ENCODE measurements around the gene PDE10A. TPM values are rescaled to one million over a fixed set of nuclear protein-coding genes. Genes with fewer than 3 reads are reported as not detected.

The PDE10A gene
- total RNA-seq, 1 experiment from 2014 or later = 0.31 TPM

DNA sequence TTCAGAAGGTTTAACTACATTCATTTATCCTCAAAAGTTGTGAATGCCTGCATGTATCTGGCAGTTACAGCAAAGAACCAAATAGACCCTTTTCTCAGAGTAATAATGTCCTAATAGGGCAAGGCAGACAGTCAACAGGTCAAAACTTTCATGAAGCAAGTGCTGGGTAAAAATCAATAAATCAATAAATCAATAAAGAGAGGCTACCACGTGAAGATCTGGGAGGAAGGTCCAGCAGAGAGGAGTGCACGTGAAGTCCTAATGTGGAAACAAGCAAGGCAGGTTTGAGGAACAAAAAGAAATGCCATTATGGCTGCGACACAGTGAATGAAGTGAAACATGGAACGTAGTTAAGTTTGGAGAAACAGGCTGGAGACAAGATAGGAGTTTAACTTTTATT, 317.3 kb downstream of the PDE10A start:
- H2AK5ac ChIP-seq (ENCODE audit: insufficient read length, low read length) = no peak overlapping the region
- no peak overlapping the region for H3K23ac ChIP-seq (ENCODE audit: insufficient read length, low read depth, low read length)
- H3K18ac ChIP-seq (ENCODE audit: insufficient read length, low read depth, low read length) = no peak overlapping the region
- H3K23me2 ChIP-seq (ENCODE audit: insufficient read length, low read depth, low read length, poor library complexity, severe bottlenecking) = no peaks in the 10 kb centered on the region
- H2BK12ac ChIP-seq (ENCODE audit: insufficient read length, low read depth, low read length) = no peak overlapping the region
- H3K14ac ChIP-seq (ENCODE audit: insufficient read depth, low read length) = no peak overlapping the region
- no peak overlapping the region for H3T11ph ChIP-seq (ENCODE audit: low read length)
- WGBS (ENCODE audit: extremely low coverage, insufficient read length, low lambda C conversion rate) = no CpG with 5 or more reads among the region's 4 CpGs
- H3K27ac ChIP-seq (ENCODE audit: insufficient read length, low read depth, low read length) = no peak overlapping the region
- H2BK120ac ChIP-seq (ENCODE audit: low read depth, low read length, poor library complexity, severe bottlenecking) = no peak overlapping the region
- H3K79me2 ChIP-seq (ENCODE audit: insufficient read depth, low read length) = no peaks in the 10 kb centered on the region
- no peak overlapping the region for H4K8ac ChIP-seq (replicated peaks; ENCODE audit: insufficient read length, low read depth, low read length)
- no peaks in the 10 kb centered on the region; the same call in 1 of the 2 replicates for H3K4me1 ChIP-seq (ENCODE audit: insufficient read depth, low read length)
- H3K27me3 ChIP-seq (ENCODE audit: insufficient read depth, low read length) = no peaks in the 10 kb centered on the region
- H3K4me2 ChIP-seq (ENCODE audit: insufficient read depth, insufficient read length, low read length) = no peak overlapping the region
- TF ChIP-seq, protein P1, sequence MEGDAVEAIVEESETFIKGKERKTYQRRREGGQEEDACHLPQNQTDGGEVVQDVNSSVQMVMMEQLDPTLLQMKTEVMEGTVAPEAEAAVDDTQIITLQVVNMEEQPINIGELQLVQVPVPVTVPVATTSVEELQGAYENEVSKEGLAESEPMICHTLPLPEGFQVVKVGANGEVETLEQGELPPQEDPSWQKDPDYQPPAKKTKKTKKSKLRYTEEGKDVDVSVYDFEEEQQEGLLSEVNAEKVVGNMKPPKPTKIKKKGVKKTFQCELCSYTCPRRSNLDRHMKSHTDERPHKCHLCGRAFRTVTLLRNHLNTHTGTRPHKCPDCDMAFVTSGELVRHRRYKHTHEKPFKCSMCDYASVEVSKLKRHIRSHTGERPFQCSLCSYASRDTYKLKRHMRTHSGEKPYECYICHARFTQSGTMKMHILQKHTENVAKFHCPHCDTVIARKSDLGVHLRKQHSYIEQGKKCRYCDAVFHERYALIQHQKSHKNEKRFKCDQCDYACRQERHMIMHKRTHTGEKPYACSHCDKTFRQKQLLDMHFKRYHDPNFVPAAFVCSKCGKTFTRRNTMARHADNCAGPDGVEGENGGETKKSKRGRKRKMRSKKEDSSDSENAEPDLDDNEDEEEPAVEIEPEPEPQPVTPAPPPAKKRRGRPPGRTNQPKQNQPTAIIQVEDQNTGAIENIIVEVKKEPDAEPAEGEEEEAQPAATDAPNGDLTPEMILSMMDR (conservative IDR thresholded peaks at IDR 0.05) = no peak
- no peaks in the 10 kb centered on the region for H4K20me1 ChIP-seq (ENCODE audit: control insufficient read depth, insufficient read depth, insufficient read length)
- H4K91ac ChIP-seq (ENCODE audit: insufficient read length, low read depth, low read length) = no peak overlapping the region
- H3K36me3 Mint-ChIP-seq (ENCODE audit: insufficient read depth in 1 of 3, low read depth in 3 of 3) = peaks cover 11 to 20% (median 17%) of the 10 kb centered on the region in 3 experiments
- peaks cover 7% of the 10 kb centered on the region for H3K9me3 ChIP-seq (ENCODE audit: control insufficient read depth, low read depth, low read length)
- H3K4me1 Mint-ChIP-seq = peaks cover 3 to 4% of the 10 kb centered on the region in 2 experiments; a peak in 3 of 4 replicates
- no peaks in the 10 kb centered on the region; the same call in 1 of the 2 replicates for H3K27me3 Mint-ChIP-seq (ENCODE audit: low read depth)
- H2BK15ac ChIP-seq (ENCODE audit: low read depth, low read length) = no peak overlapping the region
- no peak for DNase-seq
- H3K4me3 Mint-ChIP-seq = no peak overlapping the region
- no peak overlapping the region for H3K27ac Mint-ChIP-seq
- no peak overlapping the region for H2BK5ac ChIP-seq (ENCODE audit: insufficient read length, low read length)
- H2AFZ ChIP-seq (ENCODE audit: low read length) = no peak overlapping the region
- H3K56ac ChIP-seq (ENCODE audit: insufficient read length, low read depth, low read length) = no peak overlapping the region
- H3K9ac ChIP-seq (ENCODE audit: extremely low read depth, insufficient read length, low read length) = no peak overlapping the region
- no peak overlapping the region for H3K4ac ChIP-seq (ENCODE audit: low read depth, low read length)
- no peak overlapping the region for H4K5ac ChIP-seq (ENCODE audit: insufficient read length, low read depth, low read length)
- peaks cover 2% of the 10 kb centered on the region for H3K79me1 ChIP-seq (ENCODE audit: insufficient read depth, low read depth, low read length, poor library complexity, severe bottlenecking)
- no peak overlapping the region for H2BK20ac ChIP-seq (ENCODE audit: low read depth, low read length, poor library complexity, severe bottlenecking)
- peaks cover 17 to 19% of the 10 kb centered on the region in 2 experiments for H3K9me3 Mint-ChIP-seq

Data from H9 (cell line).